GM19043 (cell line): Measurements from ENCODE around the gene DIP2B.
"Not testable (repeated sequence)": the region's sequence is repeated elsewhere in the genome, so short reads cannot be mapped to it uniquely, and the experiment has no call there.

Source experiments
- ATAC-seq: cut with Tn5 transposase; IDR thresholded peaks from one replicate; pipeline ENCODE4 v1.9.1; 2021; ENCODE audit warnings: low read depth; ENCODE audit not compliant: unreplicated experiment

Gene DIP2B

DNA sequence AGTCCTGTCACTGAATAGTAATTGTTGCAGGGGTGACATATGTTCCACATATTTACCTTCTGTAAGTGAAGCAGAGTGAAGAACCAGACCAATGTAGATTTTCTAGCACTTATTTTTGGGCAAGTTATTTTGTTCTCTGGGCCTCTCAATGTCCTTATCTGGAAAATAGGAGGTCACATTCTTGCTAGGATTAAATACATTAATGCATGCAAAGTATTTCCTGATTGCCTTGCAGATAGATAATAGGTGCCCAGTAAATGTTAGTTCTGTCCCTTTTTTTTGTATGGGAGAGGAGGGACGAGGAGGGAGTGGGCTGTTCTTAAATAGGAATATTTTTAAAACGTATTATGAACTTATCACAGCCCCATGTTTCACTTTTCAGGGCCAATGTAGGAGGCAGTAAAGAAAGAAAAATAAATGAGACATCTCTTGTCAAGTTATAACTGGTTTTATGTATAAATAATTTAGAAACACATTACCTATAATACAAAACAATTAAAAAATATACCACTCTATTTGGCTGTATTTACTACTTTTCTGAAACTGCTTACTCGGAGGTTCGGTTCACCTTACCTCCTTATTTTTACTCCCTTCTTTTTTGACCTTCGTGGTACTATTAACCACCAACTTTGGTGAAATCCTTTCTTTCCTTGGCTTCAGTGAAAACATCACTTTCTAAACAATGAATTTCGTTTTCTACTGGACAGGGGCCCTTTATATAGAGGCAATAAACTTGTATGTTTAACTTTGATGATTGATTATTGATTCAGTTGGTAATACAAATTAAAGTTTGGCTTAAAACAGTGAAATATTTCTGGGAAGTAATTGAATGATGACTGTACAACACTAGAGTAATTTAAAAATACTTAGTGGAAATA is 41.9 kb downstream of the DIP2B start:
- no peak for ATAC-seq

DNA sequence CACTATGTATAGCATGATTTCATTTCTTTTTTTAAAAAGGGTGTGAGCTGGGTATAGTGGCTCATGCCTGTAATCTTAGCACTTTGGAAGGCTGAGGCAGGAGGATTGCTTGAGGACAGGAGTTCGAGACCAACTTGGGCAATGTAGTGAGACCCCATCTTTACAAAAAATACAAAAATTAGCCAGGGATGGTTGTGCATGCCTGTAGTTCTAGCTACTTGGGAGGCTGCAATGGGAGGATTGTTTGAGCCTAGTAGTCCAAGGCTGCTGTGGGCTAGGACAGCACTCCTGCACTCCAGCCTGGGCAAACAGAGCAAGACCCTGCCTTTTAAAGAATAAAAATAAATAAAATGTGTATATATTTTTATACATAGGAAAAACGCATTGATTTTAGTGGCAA is 43.0 kb downstream of the DIP2B start:
- ATAC-seq, result no peak

DNA sequence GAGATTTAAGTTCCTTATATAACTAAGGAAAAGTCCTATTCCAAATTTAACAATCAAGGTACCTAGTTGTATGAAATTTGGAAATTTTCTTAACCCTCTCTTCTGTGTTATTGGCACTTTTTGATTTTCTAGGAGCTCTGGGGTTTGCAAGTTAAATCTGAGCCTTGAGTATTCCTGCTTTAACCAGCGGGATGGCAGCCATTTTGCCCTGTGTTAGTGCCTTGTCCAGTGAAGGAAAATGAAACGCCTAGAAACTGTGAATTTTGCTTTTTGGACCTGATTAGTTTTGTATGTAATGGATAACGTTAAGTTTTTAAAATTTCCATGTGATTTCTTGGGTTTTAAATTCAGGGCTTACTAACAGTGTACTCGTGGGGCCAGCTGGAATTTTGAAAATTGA is 45.1 kb downstream of the DIP2B start:
- no peak for ATAC-seq

DNA sequence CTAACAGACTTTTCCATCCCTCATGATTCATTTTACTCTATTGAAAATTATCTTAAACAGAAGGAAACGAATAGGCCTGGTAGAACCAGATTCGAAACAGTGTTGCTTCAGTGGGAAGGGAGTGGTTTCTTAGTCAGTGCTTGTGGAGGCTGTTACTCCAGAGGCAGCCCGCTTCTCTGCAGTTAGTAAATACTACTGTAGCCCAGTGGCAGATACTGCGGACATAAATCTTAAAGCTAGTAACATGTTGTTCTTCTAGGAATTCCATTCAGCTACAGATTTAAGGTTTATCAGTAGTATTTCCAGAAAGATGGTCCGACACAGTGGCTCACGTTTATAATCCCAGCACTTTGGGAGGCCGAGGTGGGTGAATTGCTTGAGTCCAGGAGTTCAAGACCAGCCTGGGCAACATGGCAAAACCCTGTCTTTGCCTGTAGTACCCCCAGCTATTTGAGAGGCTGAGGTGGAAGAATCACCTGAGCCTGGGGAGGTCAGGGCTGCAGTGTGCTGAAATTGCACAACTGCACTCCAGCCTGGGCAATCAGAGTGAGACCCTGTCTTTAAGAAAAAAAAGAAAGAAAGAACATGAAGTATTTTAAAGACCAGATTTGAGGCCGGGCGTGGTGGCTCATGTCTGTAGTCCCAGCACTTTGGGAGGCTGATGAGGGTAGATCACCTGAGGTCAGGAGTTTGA is 45.9 kb downstream of the DIP2B start:
- no peak for ATAC-seq

DNA sequence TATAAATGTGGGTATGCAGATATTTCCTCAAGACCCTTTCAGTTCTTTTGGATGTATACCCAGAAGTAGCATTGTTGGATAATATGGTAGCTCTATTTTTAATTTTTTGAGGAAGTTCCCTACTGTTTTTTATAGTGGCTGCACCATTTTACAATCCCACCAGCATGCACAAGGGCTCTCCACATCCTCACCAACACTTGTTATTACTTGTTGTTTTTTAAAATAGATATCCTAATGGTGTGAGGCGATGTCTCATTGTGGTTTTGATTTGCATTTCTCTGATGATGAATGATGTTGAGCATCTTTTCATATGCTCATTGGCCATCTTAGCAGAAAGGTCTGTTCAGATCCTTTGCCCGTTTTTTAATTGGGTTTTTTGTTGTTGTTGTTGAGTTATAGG is 47.1 kb downstream of the DIP2B start:
- ATAC-seq, result no peak

DNA sequence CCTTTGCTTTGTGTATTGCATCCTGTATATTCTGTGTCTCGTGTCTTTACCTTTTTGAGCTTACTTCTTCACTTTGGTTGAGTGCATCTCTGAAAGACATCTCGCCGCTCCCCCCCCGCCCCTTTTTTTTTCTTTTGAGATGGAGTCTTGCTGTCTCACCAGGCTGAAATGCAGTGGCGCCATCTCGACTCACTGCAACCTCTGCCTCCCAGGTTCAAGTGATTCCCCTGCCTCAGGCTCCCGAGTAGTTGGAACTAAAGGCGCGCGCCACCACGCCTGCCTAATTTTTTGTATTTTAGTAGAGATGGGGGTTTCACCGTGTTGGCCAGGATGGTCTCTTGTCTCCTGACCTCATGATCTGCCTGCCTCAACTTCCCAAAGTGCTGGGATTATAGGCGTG is 49.9 kb downstream of the DIP2B start:
- no peak for ATAC-seq

DNA sequence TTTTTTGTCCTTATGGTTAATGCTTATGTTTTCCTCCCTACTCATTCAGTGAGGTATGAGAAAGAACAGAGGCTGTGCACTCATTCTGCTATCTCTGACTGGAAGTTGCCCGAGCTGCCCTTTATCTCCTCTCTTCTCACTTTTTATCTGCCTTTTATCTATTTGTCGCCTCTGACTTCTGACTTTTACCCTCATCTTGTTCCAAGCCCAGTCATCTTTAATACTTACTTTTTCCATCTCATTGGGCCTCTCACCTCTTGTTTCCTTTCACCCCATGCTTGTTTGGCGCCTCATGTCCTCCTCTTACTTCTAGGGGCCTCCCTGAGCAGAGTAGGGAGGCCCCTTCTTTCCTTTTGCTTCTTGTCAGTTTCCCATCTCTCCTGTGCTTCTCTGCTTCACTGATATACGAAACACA is 50.7 kb downstream of the DIP2B start:
- no peak for ATAC-seq

DNA sequence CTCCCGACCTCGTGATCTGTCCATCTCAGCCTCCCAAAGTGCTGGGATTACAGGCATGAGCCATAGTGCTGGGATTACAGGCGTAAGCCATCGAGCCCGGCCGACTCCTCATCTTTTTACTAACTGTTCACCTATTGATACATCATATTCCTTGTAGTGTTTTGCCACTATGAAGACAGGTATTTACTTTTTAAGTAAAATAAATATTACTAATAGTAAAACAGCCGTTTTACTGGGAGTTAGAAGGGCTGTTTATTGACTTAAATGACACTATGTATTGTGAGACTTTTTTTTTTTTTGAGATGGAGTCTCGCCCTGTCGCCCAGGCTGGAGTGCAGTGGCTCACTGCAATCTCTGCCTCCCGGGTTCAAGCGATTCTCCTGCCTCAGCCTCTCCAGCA is 51.5 kb downstream of the DIP2B start:
- ATAC-seq, result no peak

DNA sequence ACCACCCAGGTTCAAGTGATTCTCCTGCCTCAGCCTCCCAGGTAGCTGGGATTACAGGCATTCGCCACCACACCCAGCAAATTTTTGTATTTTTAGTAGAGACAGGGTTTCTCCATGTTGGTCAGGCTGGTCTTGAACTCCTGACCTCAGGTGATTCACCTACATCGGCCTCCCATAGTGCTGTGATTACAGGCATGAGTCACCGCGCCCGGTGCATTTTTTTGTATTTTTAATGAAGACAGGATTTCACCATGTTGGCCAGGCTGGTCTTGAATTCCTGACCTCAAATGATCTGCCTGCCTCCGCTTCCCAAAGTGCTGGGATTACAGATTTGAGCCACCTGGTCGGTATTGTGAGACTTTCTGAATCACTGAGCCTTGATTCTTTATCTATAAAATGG is 52.0 kb downstream of the DIP2B start:
- ATAC-seq, result not testable (repeated sequence)

DNA sequence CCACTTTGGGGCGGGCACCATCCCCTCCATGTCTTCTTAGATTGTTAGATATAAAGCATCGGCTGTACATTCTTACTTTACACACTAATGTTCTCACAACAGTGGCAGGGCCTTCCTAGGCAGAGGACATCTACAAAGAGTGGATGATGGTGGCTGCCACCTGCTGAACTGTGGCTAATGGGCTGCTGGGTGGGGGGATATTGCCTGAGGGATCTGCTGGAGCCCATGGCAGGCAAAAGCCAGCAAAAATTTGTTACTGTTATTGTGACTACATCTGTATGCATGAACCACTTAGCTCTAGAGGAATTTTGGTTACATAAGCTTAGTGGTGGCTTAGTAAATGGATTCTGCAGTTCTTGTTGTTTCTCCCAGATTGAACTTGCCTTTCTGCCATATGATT is 52.6 kb downstream of the DIP2B start:
- no peak for ATAC-seq

DNA sequence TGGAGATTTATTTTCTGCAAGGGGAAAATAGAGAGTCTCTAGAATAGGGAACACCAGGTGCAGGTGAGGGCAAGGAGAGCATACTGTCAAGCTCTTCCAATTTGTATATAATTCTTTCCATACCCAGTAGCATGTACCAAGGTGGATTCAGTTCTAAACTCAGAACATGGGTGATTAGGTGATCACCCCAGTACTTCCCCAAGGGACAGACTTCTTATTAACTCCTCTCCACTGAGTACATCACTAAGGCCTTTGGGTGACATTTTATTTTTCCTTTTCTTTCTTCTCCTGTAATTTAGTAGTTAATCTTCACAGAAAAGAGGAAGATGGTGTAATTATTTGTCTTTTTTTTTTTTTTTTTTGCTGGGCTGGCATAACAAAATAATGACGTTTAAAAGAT is 54.2 kb downstream of the DIP2B start:
- ATAC-seq, result no peak

DNA sequence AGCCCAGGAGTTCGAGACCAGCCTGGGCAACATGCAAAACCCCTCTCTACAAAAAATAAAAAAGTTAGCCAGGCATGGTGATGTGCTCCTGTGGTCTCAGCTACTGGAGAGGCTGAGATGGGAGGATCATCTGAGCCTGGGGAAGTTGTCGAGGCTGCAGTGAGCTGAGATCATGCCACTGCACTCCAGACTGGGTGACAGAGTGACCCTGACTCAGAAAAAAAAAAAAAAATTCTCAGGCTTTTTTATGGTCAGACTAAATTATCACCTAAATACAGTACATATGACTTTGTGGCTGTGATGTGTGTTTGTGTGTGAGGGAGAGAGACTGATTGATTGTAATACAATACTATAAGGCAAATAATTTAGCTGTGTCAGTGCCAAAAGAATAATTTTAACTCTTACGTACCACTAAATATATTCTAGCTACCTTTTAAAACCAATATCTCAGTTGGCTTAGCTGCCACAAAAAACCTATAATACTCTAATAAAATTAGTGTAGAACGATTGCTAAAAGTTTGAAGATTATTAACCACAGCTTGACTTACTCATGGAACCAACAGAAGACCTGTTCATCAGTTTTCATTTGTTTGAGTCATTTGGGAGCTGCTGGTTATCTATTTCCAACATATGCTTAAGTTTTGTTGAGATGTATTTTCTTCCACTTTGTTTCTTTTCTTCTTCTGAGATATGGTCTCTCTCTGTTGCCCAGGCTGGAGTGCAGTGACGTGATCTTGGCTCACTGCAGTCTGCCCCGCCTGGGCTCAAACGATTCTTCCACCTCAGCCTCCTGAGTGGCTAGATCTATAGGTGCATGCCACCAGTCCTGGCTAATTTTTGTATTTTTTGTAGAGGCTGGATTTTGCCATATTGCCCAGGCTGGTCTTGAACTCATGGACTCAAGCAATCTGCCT is 58.0 kb downstream of the DIP2B start:
- no peak for ATAC-seq

DNA sequence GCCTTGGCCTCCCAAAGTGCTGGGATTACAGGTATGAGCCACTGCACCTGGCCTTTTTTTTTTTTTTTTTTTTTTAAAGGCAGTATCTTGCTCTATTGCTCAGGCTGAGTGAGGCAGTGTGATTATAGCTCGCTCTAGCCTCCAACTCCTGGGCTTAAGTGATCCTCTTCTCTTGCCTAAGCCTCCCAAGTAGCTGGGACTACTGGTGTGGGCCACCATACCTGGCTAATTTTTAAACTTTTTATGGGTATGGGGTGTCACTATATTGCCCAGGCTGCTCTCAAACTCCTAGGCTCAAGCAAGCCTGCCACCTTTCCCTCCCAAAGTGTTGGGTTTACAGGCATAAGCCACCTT is 58.6 kb downstream of the DIP2B start:
- no peak for ATAC-seq

DNA sequence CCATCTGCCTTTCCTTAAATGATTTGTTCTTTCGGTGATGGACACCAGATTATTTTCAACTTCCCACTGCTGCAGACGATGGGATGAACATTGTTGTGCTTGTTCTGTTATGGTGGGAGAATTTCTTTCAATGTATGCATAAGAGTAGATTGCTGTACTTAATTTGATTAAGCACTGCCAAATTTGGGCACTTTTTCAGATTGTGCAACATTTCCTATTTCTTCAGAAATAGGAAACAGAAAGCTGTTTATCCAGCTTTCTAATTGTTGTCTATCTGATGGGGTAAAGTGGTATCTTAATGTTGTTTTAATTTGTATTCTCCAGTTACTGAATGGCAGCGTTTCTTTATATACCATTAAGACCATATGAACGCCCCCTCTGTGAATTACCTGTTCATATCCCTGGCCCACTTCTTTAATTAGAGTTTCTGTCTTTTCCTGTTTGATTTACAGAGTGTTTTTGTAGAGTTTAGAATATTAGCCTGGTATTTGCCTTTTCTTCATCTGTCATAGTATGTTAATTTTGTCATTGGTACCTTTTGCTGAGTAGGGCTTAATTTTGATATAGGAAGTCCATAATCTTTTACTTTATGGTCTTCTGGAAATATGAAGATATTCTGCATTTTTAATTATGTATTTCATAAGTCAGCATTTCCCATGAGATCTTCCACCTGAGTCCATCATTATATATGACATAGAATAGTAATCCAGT is 59.6 kb downstream of the DIP2B start:
- no peak for ATAC-seq

DNA sequence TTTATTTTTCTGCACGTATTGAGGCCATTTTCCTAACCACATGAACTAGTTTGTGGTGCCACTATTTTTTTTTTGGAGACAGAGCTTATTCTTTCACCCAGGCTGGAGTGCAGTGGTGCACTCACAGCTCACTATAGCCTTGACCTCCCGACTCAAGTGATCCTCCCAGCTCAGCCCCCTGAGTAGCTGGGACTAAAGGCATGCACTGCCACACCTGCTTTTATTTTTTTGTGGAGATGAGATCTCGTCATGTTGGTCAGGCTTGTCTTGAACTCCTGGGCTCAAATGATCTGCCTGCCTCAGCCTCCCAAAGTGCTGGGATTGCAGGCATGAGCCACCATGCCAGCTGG is 60.1 kb downstream of the DIP2B start:
- ATAC-seq, result no peak

DNA sequence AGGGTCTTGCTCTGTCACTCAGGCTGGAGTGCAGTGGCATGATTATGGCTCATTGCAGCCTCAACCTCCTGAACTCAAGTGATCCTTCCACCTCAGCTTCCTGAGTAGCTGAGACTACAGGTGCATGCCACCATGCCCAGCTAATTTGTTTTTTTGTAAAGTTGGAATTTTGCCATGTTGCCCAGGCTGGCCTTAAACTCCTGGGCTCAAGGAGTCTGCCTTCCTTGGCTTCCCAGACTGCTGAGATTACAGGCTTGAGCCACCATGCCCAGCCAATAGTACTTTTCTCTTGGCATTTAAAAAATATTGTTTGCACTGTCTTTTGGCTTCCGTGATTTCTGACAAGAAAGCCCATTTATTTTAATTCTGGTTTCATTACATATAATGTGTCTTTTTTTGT is 61.3 kb downstream of the DIP2B start:
- no peak for ATAC-seq

DNA sequence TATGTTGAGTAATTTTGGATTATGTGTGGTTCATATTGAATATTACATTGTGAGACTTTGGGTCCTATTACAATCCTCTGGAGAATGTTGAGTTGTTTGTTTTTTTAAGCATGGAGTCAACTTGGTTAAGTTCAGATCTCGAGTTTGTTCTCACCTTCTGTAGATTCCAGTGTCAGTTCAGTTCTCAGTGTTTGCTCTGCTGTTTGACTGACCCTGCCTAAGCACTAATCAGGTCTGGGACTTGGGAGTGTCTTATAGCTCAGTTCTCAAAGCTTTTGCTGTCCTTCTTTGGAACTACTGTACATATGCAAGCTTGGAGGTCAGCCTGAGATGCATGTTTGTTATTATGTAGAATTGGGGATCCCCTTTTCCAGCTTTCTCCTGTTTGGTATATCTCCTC is 63.1 kb downstream of the DIP2B start:
- ATAC-seq, result no peak

DNA sequence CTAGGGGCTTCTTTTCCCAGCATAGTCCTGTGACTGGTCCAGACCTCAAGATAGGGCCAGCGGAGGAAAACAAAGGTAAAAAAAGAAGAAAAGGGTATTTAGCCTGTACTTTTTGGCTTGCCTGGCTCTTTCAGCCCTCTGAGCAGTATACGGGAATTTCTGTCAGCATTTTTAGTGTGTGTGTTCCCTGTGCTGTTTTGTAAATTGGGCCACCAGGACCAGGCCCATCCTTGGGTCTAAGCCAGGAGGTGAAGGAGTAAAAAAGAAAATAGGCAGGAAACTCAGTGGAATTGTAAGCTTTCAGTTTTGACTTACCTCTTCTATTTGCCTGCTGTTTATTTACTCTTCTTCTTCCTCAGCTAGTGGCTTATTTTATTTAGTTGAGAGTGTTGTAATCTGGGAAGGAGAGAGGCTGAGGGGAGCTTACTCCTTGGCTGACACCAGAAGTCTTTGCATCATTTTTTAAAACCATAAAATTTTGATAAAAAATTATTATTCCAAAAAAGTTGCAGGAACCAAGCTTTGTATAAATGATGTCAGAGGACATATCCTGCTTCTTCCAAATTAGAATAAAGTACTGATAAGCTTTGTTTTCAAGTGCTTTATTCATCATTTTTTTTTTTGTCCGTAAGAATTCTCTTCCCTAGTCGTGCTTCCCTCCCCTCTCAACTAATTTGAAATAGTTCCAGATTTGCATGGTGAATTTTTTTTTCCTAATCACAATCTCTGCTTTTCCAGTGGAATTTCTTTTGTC is 63.7 kb downstream of the DIP2B start:
- no peak for ATAC-seq

DNA sequence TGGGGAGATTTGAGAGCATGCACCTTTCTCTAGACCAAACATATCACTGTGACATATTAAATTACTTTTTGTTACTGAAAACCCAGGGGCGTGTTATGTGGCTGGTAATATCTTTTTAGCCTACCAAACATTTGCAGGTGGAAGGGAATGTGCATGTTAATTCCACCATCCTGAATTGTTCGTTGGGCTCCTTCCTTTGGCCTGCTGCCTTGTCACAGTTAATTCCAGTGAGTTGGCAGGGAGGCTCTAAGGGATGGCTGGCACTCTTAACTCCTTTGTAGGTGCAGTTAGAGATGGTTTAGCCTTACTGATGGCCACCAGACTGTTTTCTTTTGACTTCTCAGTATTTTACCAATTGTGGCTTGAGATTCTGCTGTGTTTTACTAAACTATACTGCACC is 64.5 kb downstream of the DIP2B start:
- ATAC-seq, result no peak

DNA sequence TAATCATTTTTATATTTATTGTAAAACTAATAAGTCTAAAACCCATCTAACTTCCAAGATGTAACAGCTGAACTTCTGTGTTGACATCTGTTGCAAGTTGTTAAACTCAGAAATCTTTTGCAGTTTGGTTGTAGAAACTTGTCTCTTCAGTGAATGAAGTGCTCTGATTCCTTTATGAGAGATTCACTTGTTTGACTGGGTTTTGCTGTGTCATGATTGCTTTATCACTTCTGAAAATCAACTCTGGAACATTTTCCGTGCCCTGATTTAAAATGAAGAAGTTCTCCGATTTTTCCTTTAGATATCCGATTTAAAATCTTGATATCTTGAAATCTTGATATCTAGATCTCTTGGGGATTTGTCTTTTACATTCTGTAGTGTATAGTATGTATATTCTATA is 65.1 kb downstream of the DIP2B start:
- ATAC-seq, result no peak
